Activated T-cell treated with anti-CD3 and anti-CD28 coated beads for 48 hours (primary cell): ENCODE data around the gene CNIH3.
"Not testable (repeated sequence)": the region's sequence is repeated elsewhere in the genome, so short reads cannot be mapped to it uniquely, and the experiment has no call there.

ENCODE experiments used
- DNase-seq: peaks from one replicate; pipeline ENCODE4 v3.0.0-alpha.2; 2020; ENCODE audit warnings: low read depth

Gene CNIH3

GRCh38 chr1:224689374-224689773 is 73.3 kb downstream of the CNIH3 start:
- no peak for DNase-seq

GRCh38 chr1:224690576-224690975 is 74.5 kb downstream of the CNIH3 start:
- no peak for DNase-seq

- DNase-seq = no peak
Measured at GRCh38 chr1:224691148-224691925, 75.2 kb downstream of the CNIH3 start.

GRCh38 chr1:224694969-224695368 is 78.9 kb downstream of the CNIH3 start:
- DNase-seq = no peak

GRCh38 chr1:224696021-224696420 is 79.9 kb downstream of the CNIH3 start:
- no peak for DNase-seq

- no peak for DNase-seq
Measured at GRCh38 chr1:224696891-224697765, 81.0 kb downstream of the CNIH3 start.

- DNase-seq = no peak
Measured at GRCh38 chr1:224698015-224698451, 81.9 kb downstream of the CNIH3 start.

GRCh38 chr1:224700918-224701531 is 84.9 kb downstream of the CNIH3 start:
- DNase-seq = no peak

- no peak for DNase-seq
Measured at GRCh38 chr1:224703702-224704101, 87.6 kb downstream of the CNIH3 start.

- DNase-seq = no peak
Measured at GRCh38 chr1:224704107-224704735, 88.1 kb downstream of the CNIH3 start.

GRCh38 chr1:224705578-224705977 is 89.5 kb downstream of the CNIH3 start:
- no peak for DNase-seq

GRCh38 chr1:224707843-224708725 is 92.0 kb downstream of the CNIH3 start:
- no peak for DNase-seq

- DNase-seq = no peak
Measured at GRCh38 chr1:224710196-224710595, 94.1 kb downstream of the CNIH3 start.

GRCh38 chr1:224711231-224711756 is 95.2 kb downstream of the CNIH3 start:
- not testable (repeated sequence) for DNase-seq

GRCh38 chr1:224711876-224712275 is 95.8 kb downstream of the CNIH3 start:
- no peak for DNase-seq

GRCh38 chr1:224713228-224713627 is 97.1 kb downstream of the CNIH3 start:
- no peak for DNase-seq

GRCh38 chr1:224714553-224714952 is 98.4 kb downstream of the CNIH3 start:
- no peak for DNase-seq

- no peak for DNase-seq
Measured at GRCh38 chr1:224718470-224719053, 102.4 kb downstream of the CNIH3 start.

GRCh38 chr1:224719716-224720115 is 103.6 kb downstream of the CNIH3 start:
- DNase-seq = no peak

- no peak for DNase-seq
Measured at GRCh38 chr1:224720216-224720615, 104.1 kb downstream of the CNIH3 start.

- DNase-seq = no peak
Measured at GRCh38 chr1:224721000-224721399, 104.9 kb downstream of the CNIH3 start.
